IMR-90 (cell line): ENCODE data around the gene DCAF17. TPM values are rescaled to one million over a fixed set of nuclear protein-coding genes. Genes with fewer than 3 reads are reported as not detected.

Experiments used
- ATAC-seq: fragments of 200-7000 bp; cut with Tn5 transposase; 2 replicates; pipeline ENCODE4 v1.9.1; 2020; ENCODE audit warnings: low read depth, mild to moderate bottlenecking, moderate library complexity
- BruUV-seq: library from RNA; stranded (reverse); fragments of 400-500 nt; replicated peaks from 2 replicates; lab custom pipeline; 2021; lab: Mats Ljungman, UMichigan
- CTCF ChIA-PET: fragments of 300-600 bp; formaldehyde crosslinking; extraction: SDS; loops from one replicate; lab custom pipeline; 2021; ENCODE audit warnings: antibody characterized with exemption; lab: Yijun Ruan, JAX
- POLR2A ChIA-PET: fragments of 300-600 bp; sonication (Branson Sonifier 250); formaldehyde crosslinking; loops from one replicate; lab custom pipeline; 2022; ENCODE audit warnings: antibody characterized with exemption; ENCODE audit not compliant: unreplicated experiment; lab: Charles Lee
- DNase-seq: peaks from one replicate; pipeline ENCODE4 v3.0.0; 2013
- H2AFZ ChIP-seq: replicated peaks from 2 replicates; pipeline ENCODE3; 2013; ENCODE audit warnings: low read length, mild to moderate bottlenecking; ENCODE audit not compliant: poor library complexity
- H2AK5ac ChIP-seq: 2 replicates; pipeline ENCODE4 v1.6.1; 2013; ENCODE audit warnings: low read depth, low read length, inconsistent platforms
- H2AK9ac ChIP-seq: replicated peaks from 2 replicates; pipeline ENCODE3; 2013; ENCODE audit warnings: mild to moderate bottlenecking, low read depth, low read length, moderate library complexity; ENCODE audit not compliant: poor library complexity
- H2BK120ac ChIP-seq: 2 replicates; pipeline ENCODE4 v1.6.1; 2013; ENCODE audit warnings: low read depth, low read length, inconsistent platforms
- H2BK15ac ChIP-seq: 3 replicates; pipeline ENCODE4 v1.6.1; 2013; ENCODE audit warnings: low read depth, low read length, inconsistent platforms
- H2BK20ac ChIP-seq: 2 replicates; pipeline ENCODE4 v1.6.1; 2013; ENCODE audit warnings: low read depth, mild to moderate bottlenecking, inconsistent platforms, low read length, moderate library complexity
- H2BK5ac ChIP-seq: 2 replicates; pipeline ENCODE4 v1.6.1; 2013; ENCODE audit warnings: mild to moderate bottlenecking, low read depth, low read length, inconsistent platforms; ENCODE audit not compliant: poor library complexity, severe bottlenecking
- H3K14ac ChIP-seq: replicated peaks from 2 replicates; pipeline ENCODE4 v1.6.1; 2013; ENCODE audit warnings: low read depth, low read length, inconsistent platforms
- H3K18ac ChIP-seq: 2 replicates; pipeline ENCODE4 v1.6.1; 2013; ENCODE audit warnings: low read depth, low read length, control low read depth
- H3K23ac ChIP-seq: 2 replicates; pipeline ENCODE4 v1.6.1; 2013; ENCODE audit warnings: low read depth, low read length, inconsistent platforms
- H3K27ac ChIP-seq: 2 replicates; pipeline ENCODE4 v1.5.1; 2013; ENCODE audit warnings: mild to moderate bottlenecking, control low read depth, low read length; ENCODE audit not compliant: insufficient read depth
- H3K27me3 ChIP-seq: 2 replicates; pipeline ENCODE4 v1.6.1; 2013; ENCODE audit warnings: low read length; ENCODE audit not compliant: control insufficient read depth, insufficient read depth
- H3K36me3 ChIP-seq: 2 replicates; pipeline ENCODE4 v1.6.1; 2013; ENCODE audit warnings: low read length, mixed read lengths; ENCODE audit not compliant: control insufficient read depth, insufficient read depth
- H3K4ac ChIP-seq: 2 replicates; pipeline ENCODE4 v1.6.1; 2013; ENCODE audit warnings: low read depth, low read length, inconsistent platforms
- H3K4me1 ChIP-seq: 2 replicates; pipeline ENCODE4 v1.6.1; 2013; ENCODE audit warnings: low read length, mixed read lengths; ENCODE audit not compliant: control insufficient read depth, insufficient read depth
- H3K4me2 ChIP-seq: 2 replicates; pipeline ENCODE4 v1.6.1; 2013; ENCODE audit warnings: low read depth, mild to moderate bottlenecking, control low read depth, low read length, moderate library complexity
- H3K4me3 ChIP-seq: 2 replicates; pipeline ENCODE4 v1.5.1; 2013; ENCODE audit warnings: low read depth, mild to moderate bottlenecking, control low read depth, low read length, moderate library complexity; ENCODE audit not compliant: insufficient read depth
- H3K56ac ChIP-seq: 2 replicates; pipeline ENCODE4 v1.6.1; 2013; ENCODE audit warnings: low read length, inconsistent platforms; ENCODE audit not compliant: insufficient read depth; ENCODE audit errors: extremely low read depth
- H3K79me1 ChIP-seq, 2 experiments: 2 replicates each; pipeline ENCODE4 v1.6.1; 2013; ENCODE audit warnings: low read length in 2 of 2, inconsistent platforms in 1 of 2, low read depth in 1 of 2
- H3K9ac ChIP-seq: 2 replicates; pipeline ENCODE4 v1.6.1; 2013; ENCODE audit warnings: low read depth, low read length, control low read depth
- H3K9me1 ChIP-seq: 2 replicates; pipeline ENCODE4 v1.6.1; 2013; ENCODE audit warnings: low read length, inconsistent platforms; ENCODE audit not compliant: insufficient read depth
- H3K9me3 ChIP-seq: 2 replicates; pipeline ENCODE4 v1.6.1; 2013; ENCODE audit warnings: low read length; ENCODE audit not compliant: control insufficient read depth, insufficient read depth
- H4K20me1 ChIP-seq: 2 replicates; pipeline ENCODE4 v1.6.1; 2013; ENCODE audit warnings: low read length, inconsistent platforms; ENCODE audit not compliant: insufficient read depth
- H4K5ac ChIP-seq: 2 replicates; pipeline ENCODE4 v1.6.1; 2013; ENCODE audit warnings: mild to moderate bottlenecking, low read depth, low read length, control low read depth
- H4K8ac ChIP-seq, 2 experiments: 2 replicates each; pipeline ENCODE4 v1.6.1; 2013; ENCODE audit warnings: low read depth in 2 of 2, low read length in 2 of 2, control low read depth in 1 of 2, inconsistent platforms in 1 of 2
- H4K91ac ChIP-seq: 2 replicates; pipeline ENCODE4 v1.6.1; 2013; ENCODE audit warnings: low read depth, low read length, inconsistent platforms; ENCODE audit not compliant: insufficient read depth
- BHLHE40 ChIP-seq: fragments of 150-350 bp; IDR thresholded peaks from 2 replicates; pipeline ENCODE4 v1.6.1; 2016; ENCODE audit warnings: mild to moderate bottlenecking, low read depth, low read length
- CEBPB ChIP-seq: IDR thresholded peaks from 2 replicates; pipeline ENCODE4 v1.6.1; 2012; ENCODE audit warnings: low read depth, low read length, improper control_type of control experiment
- CHD1 ChIP-seq: IDR thresholded peaks from 2 replicates; pipeline ENCODE4 v1.6.1; 2012; ENCODE audit warnings: low read depth, low read length, improper control_type of control experiment
- CTCF ChIP-seq: conservative IDR thresholded peaks from 2 replicates; pipeline ENCODE4 v1.5.1; 2012; ENCODE audit warnings: mild to moderate bottlenecking, low read depth, low read length, improper control_type of control experiment
- ELK1 ChIP-seq: fragments of 150-350 bp; IDR thresholded peaks from 2 replicates; pipeline ENCODE4 v1.6.1; 2016; ENCODE audit warnings: low read depth, mild to moderate bottlenecking, low read length, moderate library complexity, borderline replicate concordance
- FOS ChIP-seq: fragments of 150-350 bp; IDR thresholded peaks from 2 replicates; pipeline ENCODE4 v1.6.1; 2016; ENCODE audit warnings: low read depth, low read length
- MAFK ChIP-seq: IDR thresholded peaks from 2 replicates; pipeline ENCODE4 v1.6.1; 2012; ENCODE audit warnings: low read depth, low read length, improper control_type of control experiment
- MAZ ChIP-seq: IDR thresholded peaks from 2 replicates; pipeline ENCODE4 v1.6.1; 2012; ENCODE audit warnings: low read depth, mild to moderate bottlenecking, low read length, improper control_type of control experiment, moderate library complexity, borderline replicate concordance
- MXI1 ChIP-seq: IDR thresholded peaks from 2 replicates; pipeline ENCODE4 v1.6.1; 2012; ENCODE audit warnings: low read depth, mild to moderate bottlenecking, low read length, moderate library complexity, borderline replicate concordance
- NFE2L2 ChIP-seq: fragments of 150-350 bp; IDR thresholded peaks from 2 replicates; pipeline ENCODE4 v1.6.1; 2016; ENCODE audit warnings: low read depth, mild to moderate bottlenecking, low read length
- POLR2A ChIP-seq: IDR thresholded peaks from 2 replicates; pipeline ENCODE4 v1.6.1; 2012; ENCODE audit warnings: mild to moderate bottlenecking, low read depth, low read length
- RAD21 ChIP-seq: IDR thresholded peaks from 2 replicates; pipeline ENCODE4 v1.6.1; 2012; ENCODE audit warnings: low read length, improper control_type of control experiment
- RCOR1 ChIP-seq: IDR thresholded peaks from 2 replicates; pipeline ENCODE4 v1.6.1; 2012; ENCODE audit warnings: mild to moderate bottlenecking, low read length, improper control_type of control experiment; ENCODE audit not compliant: insufficient replicate concordance
- RFX5 ChIP-seq: IDR thresholded peaks from 2 replicates; pipeline ENCODE4 v1.8.0; 2012; ENCODE audit warnings: low read depth, mild to moderate bottlenecking, low read length, moderate library complexity
- SMC3 ChIP-seq: fragments of 150-350 bp; IDR thresholded peaks from 2 replicates; pipeline ENCODE4 v1.6.1; 2016; ENCODE audit warnings: low read depth, mild to moderate bottlenecking, antibody characterized with exemption, low read length, moderate library complexity
- USF2 ChIP-seq: fragments of 150-350 bp; IDR thresholded peaks from 2 replicates; pipeline ENCODE4 v1.6.1; 2017; ENCODE audit warnings: mild to moderate bottlenecking, antibody characterized with exemption, low read length, low read depth
- WGBS, 2 experiments: methylation state at CpG; one replicate each; pipeline versions ENCODE4 v1.1.5 to v1.1.7; 2013; ENCODE audit warnings: missing lambda C conversion rate in 2 of 2; ENCODE audit not compliant: insufficient read length in 1 of 2; ENCODE audit errors: extremely low coverage in 2 of 2; 5-methylcytosine and 5-hydroxymethylcytosine counted together
- dilution Hi-C: fragments of 300-500 bp; cut with HindIII; formaldehyde crosslinking; loops from one replicate; pipeline ENCODE4 v1.14.3; 2018; ENCODE audit warnings: low sequenced_read_pairs; ENCODE audit not compliant: unreplicated experiment
- in situ Hi-C: fragments of 300-500 bp; cut with MboI; formaldehyde crosslinking; loops from 3 replicates; pipeline ENCODE4 v1.14.3; 2019; ENCODE audit warnings: low sequenced_read_pairs, inconsistent platforms, mixed read lengths
- intact Hi-C: fragments of 100-400 bp; cut with micrococcal nuclease; formaldehyde crosslinking; loops from 2 replicates; pipeline ENCODE4 v1.10.0; 2022
- polyA plus RNA-seq, 3 experiments: library from polyadenylated mRNA; depleted of rRNA; stranded (reverse); fragments of >200 nt; gene quantifications; 2 replicates each; pipeline ENCODE4 v1.2.3, GENCODE V29; 2012; ENCODE audit warnings: low replicate concordance in 1 of 3
- total RNA-seq: library from RNA; depleted of rRNA; stranded (reverse); fragments of >200 nt; gene quantifications from 2 replicates; pipeline ENCODE4 v1.2.3, GENCODE V29; 2012

Gene DCAF17
- total and polyA plus RNA-seq, 2 of the 4 experiments (the other 2 are of a cell fraction) = 6.7 to 13.1 TPM

GRCh38 chr2:171419333-171419732 is 14.7 kb upstream of the DCAF17 start:
- Histone ChIP-seq H3K79me1 (peaks cover 4 to 10% of the 10 kb centered on the region in 2 experiments; a peak in 2 of 4 replicates), H3K14ac (no peak overlapping the region), H4K20me1 (no peaks in the 10 kb centered on the region), H2AFZ (no peak overlapping the region), H4K8ac (no peak overlapping the region), H3K27me3 (no peaks in the 10 kb centered on the region), H2BK5ac (no peak overlapping the region), H2BK20ac (no peak overlapping the region), H3K18ac (no peak overlapping the region), H3K27ac (no peak overlapping the region), H3K9me1 (no peaks in the 10 kb centered on the region), H3K4me1 (peaks cover 3% of the 10 kb centered on the region; the same call in 1 of the 2 replicates), H2BK120ac (no peak overlapping the region), H3K4me2 (no peak overlapping the region), H3K9me3 (peaks cover 9% of the 10 kb centered on the region), H2BK15ac (no peak overlapping the region), H3K4me3 (no peak overlapping the region), H3K23ac (no peak overlapping the region), H3K9ac (no peak overlapping the region), H3K4ac (no peak overlapping the region), H4K5ac (no peak overlapping the region), H2AK9ac (no peak overlapping the region), H2AK5ac (no peak overlapping the region), H3K36me3 (no peaks in the 10 kb centered on the region), H3K56ac (no peak overlapping the region), H4K91ac (no peak overlapping the region)
- ChIA-PET POLR2A (no interaction called here), CTCF (interaction anchor here (1.2 kb wide), 1 partner anchor 14 kb away, joined by 3 read pairs; the partner anchor contains the start of genes DCAF17 and METTL8)
- DNase-seq (no peak), ATAC-seq (no peak)
- in situ Hi-C loops = loop anchor here (5.0 to 10.0 kb wide), 2 partner anchors 255 to 447 kb away; partner anchors contain the start of gene TLK1
- WGBS, 2 experiments = no CpG with 5 or more reads among the region's 2 CpGs
- BruUV-seq = no TSS peak
- TF ChIP-seq RCOR1 (no peak), MXI1 (no peak), NFE2L2 (no peak), SMC3 (no peak), POLR2A (no peak), CEBPB (no peak), CTCF (no peak), BHLHE40 (no peak), RAD21 (no peak), RFX5 (no peak), MAFK (no peak), MAZ (no peak), ELK1 (no peak), USF2 (no peak), CHD1 (no peak), FOS (no peak)
- dilution Hi-C loops = no loop called here
- intact Hi-C loops = loop anchor here (5.0 kb wide), 1 partner anchor 362 kb away; no protein-coding TSS in a partner anchor
